ENCODE data around the gene CSPG4. TPM values are rescaled to one million over a fixed set of nuclear protein-coding genes. Genes with fewer than 3 reads are reported as not detected.
"Not testable (repeated sequence)": the region's sequence is repeated elsewhere in the genome, so short reads cannot be mapped to it uniquely, and the experiment has no call there.

Gene CSPG4
- polyA plus RNA-seq, 2 donors, result 3.0 to 4.0 TPM

DNA sequence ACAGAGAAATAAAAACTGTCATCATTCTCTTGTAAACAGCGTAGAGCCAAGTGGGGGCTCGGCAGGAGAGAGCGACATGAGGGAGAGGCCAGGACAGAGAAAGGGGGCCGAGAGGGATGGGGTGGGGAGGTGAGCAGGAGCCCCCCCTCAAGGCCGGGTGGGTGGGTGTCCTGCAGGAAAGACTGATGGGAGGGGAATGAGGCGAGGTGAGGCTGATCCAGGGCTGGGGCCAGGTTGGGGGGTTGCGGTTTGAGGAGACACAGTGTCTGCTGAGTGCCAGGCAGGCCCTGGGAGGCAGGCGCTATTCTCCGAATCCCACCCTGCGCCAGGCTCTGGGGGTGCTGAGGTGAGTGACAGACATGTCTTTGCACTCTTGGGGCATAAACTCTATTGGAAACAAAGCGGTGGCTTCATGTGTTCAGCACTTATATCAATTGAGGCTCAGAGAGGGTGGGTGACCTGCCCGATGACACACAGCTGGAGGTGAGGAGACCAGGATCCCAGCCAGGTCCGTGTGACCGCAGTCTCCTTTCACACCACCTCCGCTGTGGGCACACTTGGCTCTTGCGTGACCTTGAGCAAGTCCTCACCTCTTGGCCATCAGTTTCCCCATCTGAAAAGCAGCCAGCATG lies 19.6 kb upstream of the CSPG4 start:
- 57 to 64% methylated on average over 16 of the region's 16 CpGs for WGBS, 2 donors
- no peaks in the 10 kb centered on the region for H3K27me3 ChIP-seq (ENCODE audit: control insufficient read depth in 1 of 2, insufficient read depth in 2 of 2, low read length in 2 of 2)
- H3K4me3 ChIP-seq (ENCODE audit: low read depth in 1 of 2, low read length in 2 of 2), result no peak overlapping the region
- H3K27ac ChIP-seq (ENCODE audit: low read depth in 2 of 2, low read length in 1 of 2), result no peak overlapping the region
- no peaks in the 10 kb centered on the region for H3K4me1 ChIP-seq (ENCODE audit: control insufficient read depth in 2 of 2, insufficient read depth in 2 of 2, low read length in 1 of 2)
- H3K36me3 ChIP-seq (ENCODE audit: control insufficient read depth in 2 of 2, insufficient read depth in 2 of 2, low read length in 1 of 2), result no peaks in the 10 kb centered on the region
- H3K9me3 ChIP-seq (ENCODE audit: control insufficient read depth in 2 of 2, insufficient read depth in 1 of 2, low read depth in 1 of 2, low read length in 1 of 2), result no peaks in the 10 kb centered on the region

GRCh38 chr15:75731248-75732151 lies 18.9 kb upstream of the CSPG4 start:
- Histone ChIP-seq H3K36me3 (ENCODE audit: control insufficient read depth in 2 of 2, insufficient read depth in 2 of 2, low read length in 1 of 2) (no peaks in the 10 kb centered on the region), H3K27ac (ENCODE audit: low read depth in 2 of 2, low read length in 1 of 2) (no peak overlapping the region), H3K4me1 (ENCODE audit: control insufficient read depth in 2 of 2, insufficient read depth in 2 of 2, low read length in 1 of 2) (no peaks in the 10 kb centered on the region), H3K4me3 (ENCODE audit: low read depth in 1 of 2, low read length in 2 of 2) (no peak overlapping the region), H3K27me3 (ENCODE audit: control insufficient read depth in 1 of 2, insufficient read depth in 2 of 2, low read length in 2 of 2) (no peaks in the 10 kb centered on the region), H3K9me3 (ENCODE audit: control insufficient read depth in 2 of 2, insufficient read depth in 1 of 2, low read depth in 1 of 2, low read length in 1 of 2) (no peaks in the 10 kb centered on the region)
- WGBS, 2 donors, result 51 to 52% methylated on average over 26 to 28 of the region's 28 CpGs

- not testable (repeated sequence) for H3K27ac ChIP-seq (ENCODE audit: low read depth in 2 of 2, low read length in 1 of 2); H3K4me3 ChIP-seq (ENCODE audit: low read depth in 1 of 2, low read length in 2 of 2); H3K27me3 ChIP-seq (ENCODE audit: control insufficient read depth in 1 of 2, insufficient read depth in 2 of 2, low read length in 2 of 2); H3K4me1 ChIP-seq (ENCODE audit: control insufficient read depth in 2 of 2, insufficient read depth in 2 of 2, low read length in 1 of 2); H3K36me3 ChIP-seq (ENCODE audit: control insufficient read depth in 2 of 2, insufficient read depth in 2 of 2, low read length in 1 of 2); H3K9me3 ChIP-seq (ENCODE audit: control insufficient read depth in 2 of 2, insufficient read depth in 1 of 2, low read depth in 1 of 2, low read length in 1 of 2)
- 90 to 91% methylated on average over 17 of the region's 17 CpGs for WGBS, 2 donors
Observed at GRCh38 chr15:75730376-75731247, 18.0 kb upstream of the CSPG4 start.

GRCh38 chr15:75729326-75730069 lies 16.9 kb upstream of the CSPG4 start:
- Histone ChIP-seq H3K27ac (ENCODE audit: low read depth in 2 of 2, low read length in 1 of 2) (no peak overlapping the region), H3K4me1 (ENCODE audit: control insufficient read depth in 2 of 2, insufficient read depth in 2 of 2, low read length in 1 of 2) (no peaks in the 10 kb centered on the region), H3K4me3 (ENCODE audit: low read depth in 1 of 2, low read length in 2 of 2) (no peak overlapping the region), H3K27me3 (ENCODE audit: control insufficient read depth in 1 of 2, insufficient read depth in 2 of 2, low read length in 2 of 2) (no peaks in the 10 kb centered on the region), H3K9me3 (ENCODE audit: control insufficient read depth in 2 of 2, insufficient read depth in 1 of 2, low read depth in 1 of 2, low read length in 1 of 2) (no peaks in the 10 kb centered on the region), H3K36me3 (ENCODE audit: control insufficient read depth in 2 of 2, insufficient read depth in 2 of 2, low read length in 1 of 2) (no peaks in the 10 kb centered on the region)
- WGBS, 2 donors, result 78% methylated on average over 10 of the region's 10 CpGs

DNA sequence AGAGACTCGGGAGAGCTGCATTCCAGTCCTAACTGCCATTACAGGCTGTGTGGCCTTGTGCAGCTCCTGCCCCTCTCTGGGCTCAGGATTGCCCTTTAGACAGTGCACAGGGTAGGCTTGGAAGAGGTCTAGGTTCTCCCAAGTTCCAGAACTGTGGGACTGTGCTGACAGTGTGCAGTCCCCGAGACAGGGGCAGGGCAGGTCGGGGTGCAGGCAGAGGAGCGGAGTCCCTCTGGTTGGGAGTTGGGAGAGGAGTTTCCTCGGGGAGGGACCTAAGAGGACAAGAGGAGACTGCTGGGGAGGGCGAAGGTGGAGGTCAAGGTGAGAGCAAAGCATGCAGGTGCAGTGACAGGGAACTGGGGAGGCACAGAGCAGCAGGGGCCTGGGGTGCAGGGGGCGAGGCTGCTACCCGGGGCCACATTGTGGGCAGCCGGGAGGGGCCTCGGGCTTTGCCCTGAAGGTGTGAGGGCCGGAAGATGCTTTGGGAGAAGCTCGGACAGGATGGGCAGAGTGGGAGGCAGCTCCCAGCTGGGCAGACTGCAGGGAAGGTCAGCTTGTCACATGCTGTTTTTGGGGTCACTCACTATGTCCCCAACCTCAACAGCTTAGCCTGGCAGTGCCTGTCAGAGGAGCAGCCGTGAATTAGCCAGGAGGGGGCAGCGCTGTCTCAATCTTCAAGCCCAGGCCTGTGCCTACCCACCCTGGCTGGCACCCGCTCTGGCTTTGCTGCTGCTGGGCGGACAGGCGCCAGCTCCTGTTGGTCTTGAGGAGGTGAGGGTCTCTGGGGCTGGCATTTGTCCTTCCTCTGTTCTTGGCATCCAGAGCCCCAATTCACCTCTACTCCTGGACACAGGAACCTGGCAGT lies 15.4 kb upstream of the CSPG4 start:
- no peaks in the 10 kb centered on the region for H3K36me3 ChIP-seq (ENCODE audit: control insufficient read depth in 2 of 2, insufficient read depth in 2 of 2, low read length in 1 of 2)
- H3K27me3 ChIP-seq (ENCODE audit: control insufficient read depth in 1 of 2, insufficient read depth in 2 of 2, low read length in 2 of 2), result no peaks in the 10 kb centered on the region
- H3K27ac ChIP-seq (ENCODE audit: low read depth in 2 of 2, low read length in 1 of 2), result no peak overlapping the region
- H3K4me3 ChIP-seq (ENCODE audit: low read depth in 1 of 2, low read length in 2 of 2), result no peak overlapping the region
- H3K4me1 ChIP-seq (ENCODE audit: control insufficient read depth in 2 of 2, insufficient read depth in 2 of 2, low read length in 1 of 2), result peaks cover 4 to 5% of the 10 kb centered on the region in 2 donors
- no peaks in the 10 kb centered on the region for H3K9me3 ChIP-seq (ENCODE audit: control insufficient read depth in 2 of 2, insufficient read depth in 1 of 2, low read depth in 1 of 2, low read length in 1 of 2)
- 44 to 46% methylated on average over 17 of the region's 17 CpGs for WGBS, 2 donors

- no peak overlapping the region for H3K27ac ChIP-seq (ENCODE audit: low read depth in 2 of 2, low read length in 1 of 2)
- H3K4me1 ChIP-seq (ENCODE audit: control insufficient read depth in 2 of 2, insufficient read depth in 2 of 2, low read length in 1 of 2), result peaks cover 5 to 9% of the 10 kb centered on the region in 2 donors
- no peaks in the 10 kb centered on the region for H3K36me3 ChIP-seq (ENCODE audit: control insufficient read depth in 2 of 2, insufficient read depth in 2 of 2, low read length in 1 of 2)
- H3K27me3 ChIP-seq (ENCODE audit: control insufficient read depth in 1 of 2, insufficient read depth in 2 of 2, low read length in 2 of 2), result no peaks in the 10 kb centered on the region
- 63 to 67% methylated on average over 20 of the region's 20 CpGs for WGBS, 2 donors
- H3K9me3 ChIP-seq (ENCODE audit: control insufficient read depth in 2 of 2, insufficient read depth in 1 of 2, low read depth in 1 of 2, low read length in 1 of 2), result no peaks in the 10 kb centered on the region
- H3K4me3 ChIP-seq (ENCODE audit: low read depth in 1 of 2, low read length in 2 of 2), result no peak overlapping the region
Observed at GRCh38 chr15:75727031-75727531, 14.4 kb upstream of the CSPG4 start.

GRCh38 chr15:75725719-75726607 lies 13.3 kb upstream of the CSPG4 start:
- H3K9me3 ChIP-seq (ENCODE audit: control insufficient read depth in 2 of 2, insufficient read depth in 1 of 2, low read depth in 1 of 2, low read length in 1 of 2), result no peaks in the 10 kb centered on the region
- no peaks in the 10 kb centered on the region for H3K36me3 ChIP-seq (ENCODE audit: control insufficient read depth in 2 of 2, insufficient read depth in 2 of 2, low read length in 1 of 2)
- H3K27ac ChIP-seq (ENCODE audit: low read depth in 2 of 2, low read length in 1 of 2), result no peak overlapping the region
- no peaks in the 10 kb centered on the region for H3K27me3 ChIP-seq (ENCODE audit: control insufficient read depth in 1 of 2, insufficient read depth in 2 of 2, low read length in 2 of 2)
- H3K4me3 ChIP-seq (ENCODE audit: low read depth in 1 of 2, low read length in 2 of 2), result no peak overlapping the region
- H3K4me1 ChIP-seq (ENCODE audit: control insufficient read depth in 2 of 2, insufficient read depth in 2 of 2, low read length in 1 of 2), result peaks cover 9 to 10% of the 10 kb centered on the region in 2 donors
- 88% methylated on average over 11 of the region's 11 CpGs for WGBS, 2 donors

All from esophagus (tissue), 2 donors.